HG03520 (cell line): ENCODE measurements around the gene PITPNM3.
"Not testable (repeated sequence)": the region's sequence is repeated elsewhere in the genome, so short reads cannot be mapped to it uniquely, and the experiment has no call there.

Experiments used
- ATAC-seq: cut with Tn5 transposase; IDR thresholded peaks from one replicate; pipeline ENCODE4 v1.9.1; 2021; ENCODE audit warnings: mild to moderate bottlenecking, moderate library complexity; ENCODE audit not compliant: unreplicated experiment

Gene PITPNM3

GRCh38 chr17:6575596-6575988 lies 19.2 kb upstream of the PITPNM3 start:
- no peak for ATAC-seq

DNA sequence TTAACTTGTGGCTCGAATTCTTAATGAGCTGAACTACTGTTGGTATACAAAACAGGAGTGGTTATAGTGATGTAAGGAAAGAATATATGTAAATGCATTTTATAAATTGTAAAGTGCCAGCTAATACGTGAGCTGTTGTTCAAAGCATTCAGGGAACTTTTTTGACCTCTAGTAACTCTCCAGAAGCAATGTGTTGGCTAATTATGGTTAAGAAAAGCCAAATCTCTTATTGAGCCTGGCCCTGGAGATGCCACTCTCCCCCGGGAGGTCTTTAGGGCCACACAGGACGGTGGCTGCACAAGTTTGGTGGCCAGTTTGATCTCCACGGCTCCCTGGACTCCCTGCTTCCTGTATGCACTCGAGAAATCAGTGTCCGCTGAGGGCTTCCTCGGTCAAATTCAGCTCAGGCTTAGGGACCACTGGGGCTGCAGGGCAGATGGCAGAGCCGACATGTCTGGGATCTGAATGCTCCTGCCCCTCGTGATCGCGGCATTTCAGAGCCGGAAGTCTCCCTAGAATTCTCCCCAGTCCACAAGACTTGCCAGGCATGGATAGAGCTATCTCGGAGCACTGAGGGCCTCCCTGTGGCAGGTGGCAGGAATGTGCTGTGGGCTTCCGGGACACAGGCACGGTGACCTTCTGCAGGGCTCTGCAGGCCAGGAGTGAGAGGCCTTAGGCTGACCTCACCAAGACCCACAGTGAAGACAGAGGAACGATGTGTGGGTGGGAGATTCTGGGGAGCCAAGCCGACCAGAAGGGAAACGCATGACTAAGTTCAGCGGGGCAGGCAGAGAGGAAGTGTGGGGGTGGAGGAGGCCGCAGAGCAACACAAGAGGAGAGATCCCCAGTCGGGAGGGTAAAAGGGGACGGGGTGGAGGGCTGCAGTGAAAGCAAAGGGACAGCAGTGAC lies 18.6 kb upstream of the PITPNM3 start:
- ATAC-seq: no peak

- ATAC-seq: no peak
Observed at GRCh38 chr17:6573982-6574686, 17.8 kb upstream of the PITPNM3 start.

DNA sequence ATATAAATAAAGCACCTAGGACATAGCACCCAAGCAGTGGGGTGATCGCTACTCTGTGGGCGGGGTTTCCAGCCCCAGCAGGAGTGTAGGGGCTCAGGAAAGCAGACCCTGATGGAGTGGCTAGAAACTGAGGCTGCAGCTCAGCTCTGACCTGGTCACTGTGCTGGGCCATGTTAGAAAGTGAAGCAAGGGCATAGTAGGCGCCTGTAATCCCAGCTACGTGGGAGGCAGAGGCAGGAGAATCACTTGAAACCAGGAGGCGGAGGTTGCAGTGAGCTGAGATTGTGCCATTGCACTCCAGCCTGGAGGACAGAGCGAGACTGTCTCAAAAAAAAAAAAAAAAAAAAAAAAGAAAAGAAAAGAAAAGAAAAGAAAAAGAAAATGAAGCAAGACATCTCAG lies 17.1 kb upstream of the PITPNM3 start:
- not testable (repeated sequence) for ATAC-seq

- ATAC-seq: no peak
Observed at GRCh38 chr17:6572972-6573370, 16.6 kb upstream of the PITPNM3 start.

- no peak for ATAC-seq
Observed at GRCh38 chr17:6571452-6571781, 15.1 kb upstream of the PITPNM3 start.

- no peak for ATAC-seq
Observed at GRCh38 chr17:6570731-6571451, 14.5 kb upstream of the PITPNM3 start.

- ATAC-seq: no peak
Observed at GRCh38 chr17:6569370-6570285, 13.3 kb upstream of the PITPNM3 start.

DNA sequence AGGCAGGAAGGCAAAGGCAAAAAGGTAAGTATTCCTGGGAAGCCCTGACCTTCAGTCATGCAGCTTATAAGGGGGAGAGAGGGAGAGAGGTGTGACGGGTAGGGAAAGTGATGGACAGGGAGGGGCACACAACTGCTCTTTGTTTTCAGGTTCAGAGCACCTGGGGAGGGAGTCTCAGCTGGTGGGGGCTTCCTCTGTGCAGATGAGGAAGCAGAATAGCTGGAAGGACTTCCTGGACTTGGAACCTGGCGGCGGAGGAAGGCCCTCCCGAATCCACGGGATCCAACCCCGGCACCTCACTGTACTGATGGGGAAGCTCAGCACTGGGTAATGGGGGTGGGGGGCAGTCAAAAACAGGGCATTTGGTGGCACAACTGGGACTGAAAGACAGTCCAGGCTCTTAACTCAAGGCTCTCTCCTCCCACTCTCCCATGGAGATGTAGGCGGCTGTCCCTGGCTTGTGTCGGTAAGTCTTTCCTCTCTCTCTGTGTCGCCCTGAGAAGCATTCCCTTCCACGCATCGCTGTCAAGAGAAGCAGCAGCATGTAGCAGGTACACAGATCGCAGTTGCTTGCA lies 11.9 kb upstream of the PITPNM3 start:
- no peak for ATAC-seq

DNA sequence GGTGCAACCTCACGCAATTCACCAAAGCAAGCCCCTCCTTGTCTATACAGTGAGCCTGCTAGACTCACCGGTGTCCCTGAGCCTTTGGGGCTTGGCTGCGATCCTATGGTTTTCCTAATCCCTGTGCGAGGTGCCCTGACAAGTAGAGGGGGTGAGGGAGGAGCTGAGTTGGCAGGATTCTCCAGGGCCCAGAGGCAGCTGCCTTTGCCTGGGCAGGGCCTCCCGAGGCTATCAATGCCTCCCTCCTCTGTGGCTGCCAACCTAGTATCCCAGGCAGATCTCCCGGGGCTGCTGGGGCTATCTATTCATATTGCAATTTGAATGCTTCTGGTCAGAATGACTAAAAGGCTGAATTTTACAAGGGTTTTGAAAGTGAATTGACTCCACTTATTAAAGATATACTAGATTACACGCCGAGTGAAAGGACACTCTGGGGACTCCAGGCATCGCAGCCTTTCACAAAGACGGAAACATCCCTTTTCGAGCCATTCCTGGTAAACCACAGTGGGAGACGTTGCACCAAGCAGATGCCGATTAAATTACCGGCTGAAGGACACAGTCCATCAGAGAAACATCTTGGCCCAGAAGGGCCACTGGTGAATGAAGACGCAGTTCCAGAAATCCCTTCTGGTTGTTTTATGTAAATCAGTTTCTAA lies 11.3 kb upstream of the PITPNM3 start:
- ATAC-seq: no peak

GRCh38 chr17:6561446-6561845 lies 5.1 kb upstream of the PITPNM3 start:
- no peak for ATAC-seq

DNA sequence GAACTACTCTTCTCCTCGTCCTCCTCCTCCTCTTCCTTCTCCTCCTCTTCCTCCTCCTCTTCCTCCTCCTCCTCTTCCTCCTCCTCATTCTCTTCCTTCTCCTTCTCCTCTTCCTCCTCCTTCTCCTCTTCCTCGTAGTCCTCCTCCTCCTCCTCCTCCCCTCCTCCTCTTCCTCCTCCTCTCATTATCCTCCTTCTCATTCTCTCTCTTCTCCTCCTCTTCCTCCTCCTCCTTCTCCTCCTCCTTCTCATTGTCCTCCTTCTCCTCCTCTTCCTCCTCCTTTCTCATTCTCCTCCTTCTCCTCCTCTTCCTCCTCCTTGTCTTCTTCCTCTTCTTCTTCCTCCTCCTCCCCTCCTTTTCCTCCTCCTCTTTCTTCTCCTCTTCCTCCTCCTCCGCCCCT lies 4.1 kb upstream of the PITPNM3 start:
- ATAC-seq: no peak

DNA sequence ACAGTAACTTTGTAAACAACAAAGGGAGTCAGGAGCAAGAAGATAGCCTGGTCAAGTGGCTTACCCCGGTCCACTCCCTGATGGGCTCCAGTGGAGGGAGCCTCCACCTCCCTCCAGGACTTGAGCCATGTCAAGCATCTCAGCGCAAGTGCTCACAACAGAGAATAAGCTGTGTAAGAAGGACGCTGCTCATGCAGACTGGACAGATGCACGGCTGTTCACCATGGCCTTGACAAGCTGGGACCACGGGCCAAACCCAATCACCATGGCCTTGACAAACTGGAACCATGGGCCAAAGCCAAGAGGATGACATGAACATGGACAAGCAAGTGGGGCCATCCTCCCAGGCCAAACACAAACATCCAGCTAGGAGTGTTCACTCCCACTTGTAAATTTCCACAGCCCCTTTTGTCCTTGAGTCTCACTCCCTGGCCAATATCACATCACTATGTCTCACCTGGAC lies 3.4 kb upstream of the PITPNM3 start:
- ATAC-seq: no peak

- ATAC-seq: no peak
Observed at GRCh38 chr17:6558932-6559752, 2.8 kb upstream of the PITPNM3 start.

DNA sequence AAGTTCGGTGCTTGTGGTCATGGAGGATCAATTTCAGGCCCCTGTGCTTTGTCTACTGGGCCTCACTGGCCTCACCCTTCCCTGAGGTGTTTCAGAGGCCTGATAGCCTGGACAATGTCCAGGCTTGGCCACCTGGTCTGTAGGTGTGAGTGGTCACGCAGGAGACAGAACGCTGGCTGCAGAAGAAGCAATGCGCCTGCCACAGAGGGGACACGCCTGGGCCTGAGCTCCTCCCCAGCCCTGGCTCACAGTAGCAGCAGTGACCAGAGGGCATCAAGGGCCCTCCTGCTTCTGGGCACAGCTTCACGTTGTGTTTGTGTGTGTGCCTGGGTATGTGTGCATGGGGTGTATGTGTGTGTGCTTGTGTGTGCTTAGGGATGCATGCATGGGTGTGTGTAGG lies 1.9 kb upstream of the PITPNM3 start:
- no peak for ATAC-seq

- no peak for ATAC-seq
Observed at GRCh38 chr17:6557040-6557438, 684 bp upstream of the PITPNM3 start.

DNA sequence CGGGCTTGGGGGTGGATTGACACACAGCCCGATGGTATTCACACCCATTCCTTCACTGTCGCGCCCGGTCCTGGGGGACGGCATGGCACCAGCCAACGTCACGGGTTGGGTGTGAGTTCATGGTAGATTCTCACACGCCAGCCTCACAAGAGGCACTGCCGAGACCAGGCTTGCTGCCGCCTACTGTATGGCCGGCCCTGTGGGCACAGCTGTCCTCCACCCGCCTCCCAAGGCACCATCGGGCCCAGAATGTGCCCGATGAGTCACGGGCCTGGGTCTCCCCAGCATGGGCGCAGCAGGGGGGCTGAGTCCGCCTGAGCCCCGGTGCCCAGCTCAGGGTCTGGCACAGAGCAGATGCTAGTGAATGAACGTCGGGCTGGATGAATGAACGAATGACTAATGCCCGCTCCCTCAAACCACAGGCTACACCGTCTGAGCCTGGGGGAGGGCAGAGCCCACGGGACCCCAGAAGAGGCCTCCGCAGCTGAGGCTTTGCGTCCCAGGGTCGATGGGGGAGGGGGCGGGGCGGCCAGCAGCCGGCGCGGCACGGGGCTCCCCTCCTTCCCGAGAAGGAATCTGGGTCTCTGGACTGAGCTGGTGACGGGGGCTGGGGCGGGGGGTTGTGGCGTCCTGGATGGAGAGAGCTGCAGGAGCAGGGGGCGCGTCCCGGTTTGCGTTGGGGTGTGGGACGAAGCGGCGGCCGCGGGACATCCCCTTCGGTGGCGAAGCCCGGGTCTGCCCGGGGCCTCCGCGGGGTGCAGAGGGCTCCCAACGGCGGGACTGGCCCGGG lies 829 bp downstream of the PITPNM3 start:
- no peak for ATAC-seq

- ATAC-seq: no peak
Observed at GRCh38 chr17:6554871-6555330, 1.5 kb downstream of the PITPNM3 start.
